Spleen (tissue), 11 donors: ENCODE results near the gene KRTDAP. TPM values are rescaled to one million over a fixed set of nuclear protein-coding genes. Genes with fewer than 3 reads are reported as not detected.
"Not testable (repeated sequence)": the region's sequence is repeated elsewhere in the genome, so short reads cannot be mapped to it uniquely, and the experiment has no call there.

Experiments
- DNase-seq: peaks from one replicate; pipeline ENCODE4 v3.0.0-alpha.2; 2020
- H3K27ac ChIP-seq, 8 donors: fragments of 200-600 bp; sonication (generic) in 7 of 8; 1 replicate in 4 of 8; 2 replicates in 4 of 8; pipeline versions ENCODE4 v1.5.0 to v1.8.0; 2016 to 2021; ENCODE audit warnings: inconsistent platforms in 4 of 8, mild to moderate bottlenecking in 4 of 8, moderate library complexity in 1 of 8
- H3K27me3 ChIP-seq, 7 donors: fragments of 200-600 bp; sonication (generic) in 6 of 7; replicated peaks in 1 of 7; 1 replicate in 4 of 7; 2 replicates in 3 of 7; pipeline versions ENCODE4 v1.5.0 to v1.8.0; 2016 to 2021; ENCODE audit warnings: inconsistent platforms in 3 of 7, mild to moderate bottlenecking in 1 of 7
- H3K36me3 ChIP-seq, 6 donors: fragments of 200-600 bp; sonication (generic) in 5 of 6; 1 replicate in 4 of 6; 2 replicates in 2 of 6; pipeline versions ENCODE4 v1.5.0 to v1.8.0; 2016 to 2021; ENCODE audit warnings: inconsistent platforms in 2 of 6
- H3K4me1 ChIP-seq, 6 donors: fragments of 200-600 bp; sonication (generic) in 5 of 6; 1 replicate in 3 of 6; 2 replicates in 3 of 6; pipeline versions ENCODE4 v1.5.0 to v1.8.0; 2016 to 2021; ENCODE audit warnings: inconsistent platforms in 3 of 6
- H3K4me3 ChIP-seq, 8 donors: fragments of 200-600 bp; sonication (generic) in 7 of 8; 1 replicate in 4 of 8; 2 replicates in 4 of 8; pipeline versions ENCODE4 v1.5.0 to v1.8.0; 2016 to 2021; ENCODE audit warnings: inconsistent platforms in 4 of 8, mild to moderate bottlenecking in 4 of 8, moderate library complexity in 2 of 8
- H3K9me3 ChIP-seq, 8 donors: fragments of 200-600 bp; sonication (generic) in 7 of 8; 1 replicate in 4 of 8; 2 replicates in 4 of 8; pipeline versions ENCODE4 v1.5.0 to v1.8.0; 2016 to 2021; ENCODE audit warnings: inconsistent platforms in 4 of 8
- CTCF ChIP-seq, 11 experiments: fragments of 200-600 bp in 7 of 11; fragments of 450-650 bp in 4 of 11; sonication (generic) in 4 of 11; IDR thresholded peaks in 8 of 11; conservative IDR thresholded peaks in 3 of 11; 1 replicate in 7 of 11; 2 replicates in 4 of 11; pipeline versions ENCODE4 v1.4.0 to v1.8.0; 2016 to 2021; ENCODE audit warnings: antibody characterized with exemption in 11 of 11, inconsistent platforms in 4 of 11, mild to moderate bottlenecking in 1 of 11
- POLR2A ChIP-seq, 3 donors: fragments of 450-650 bp; IDR thresholded peaks; one replicate each; pipeline ENCODE4 v1.5.1; 2017; ENCODE audit warnings: antibody characterized with exemption in 3 of 3, mild to moderate bottlenecking in 1 of 3
- POLR2AphosphoS5 ChIP-seq, 3 donors: sonication (generic); formaldehyde crosslinking; IDR thresholded peaks; one replicate each; pipeline ENCODE4 v1.5.1; 2017; ENCODE audit warnings: antibody characterized with exemption in 3 of 3
- WGBS, 5 donors: extraction: QIAGEN DNeasy Blood & Tissue Kit in 3 of 5; methylation state at CpG; one replicate each; pipeline versions ENCODE4 v1.1.5 to v1.1.7; 2013 to 2018; 5-methylcytosine and 5-hydroxymethylcytosine counted together
- intact Hi-C: fragments of 100-400 bp; cut with DNase I; formaldehyde crosslinking; loops from one replicate; pipeline ENCODE4 v1.15.0; 2023; ENCODE audit warnings: low total_unique reads
- polyA plus RNA-seq, 3 donors: library from polyadenylated mRNA; stranded (reverse); fragments of 200-250 nt; gene quantifications; one replicate each; pipeline ENCODE4 v1.2.1, GENCODE V29; 2013
- total RNA-seq, 7 donors: library from RNA; depleted of rRNA in 3 of 7; stranded (reverse); fragments of >200 nt in 3 of 7; fragmentation: NEBNext Ultra II Directional in 4 of 7; extraction: Animal tissue kit (Norgen Biotek cat#: 25700) in 4 of 7; gene quantifications; one replicate each; pipeline versions ENCODE4 v1.1.0 to v1.2.1, GENCODE V29; 2016 to 2021
- donor health status: healthy with polysubstance abuse.
- donor health status: DM: no; HTN: no; CAD: no; lungs with moderate emphysema.
- donor health status: DM: no; HTN: no; CAD: no.
- donor health status: Bipolar disorder and iron deficiency.
- donor health status: healthy.
- donor health status: DM: no; HTN: no; CAD: no.
- donor health status: DM: yes; HTN: yes; CAD: no.

KRTDAP gene
- total and polyA plus RNA-seq, 10 donors = 3.1 TPM; not detected in 9

DNA sequence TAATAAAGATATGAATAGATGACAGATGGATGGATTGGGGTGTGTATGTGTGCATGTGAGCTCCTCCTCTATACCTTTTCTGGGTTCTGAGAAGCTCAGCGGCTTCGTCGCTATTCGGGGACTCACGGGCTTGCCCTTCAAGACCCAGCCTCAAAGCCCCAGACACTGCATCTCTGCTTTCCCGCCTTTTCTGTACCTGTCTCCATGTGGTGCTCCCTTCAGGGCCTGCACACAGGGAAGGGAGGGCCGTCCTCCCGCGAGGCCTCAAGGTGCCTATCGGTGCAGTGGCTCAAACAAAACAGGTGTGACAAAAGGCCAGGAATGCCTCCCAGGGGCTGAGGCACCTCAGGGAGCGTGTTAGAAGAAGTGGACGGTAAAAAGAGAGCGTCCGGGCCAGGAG, 16.2 kb downstream of the KRTDAP start:
- DNase-seq = no peak
- Histone ChIP-seq H3K4me3 (no peak overlapping the region), H3K9me3 (no peaks in the 10 kb centered on the region), H3K27me3 (no peaks in the 10 kb centered on the region), H3K27ac (no peak overlapping the region), H3K4me1 (no peaks in the 10 kb centered on the region), H3K36me3 (no peaks in the 10 kb centered on the region)
- TF ChIP-seq POLR2A (IDR thresholded peaks at IDR 0.05) (no peak), POLR2AphosphoS5 (IDR thresholded peaks at IDR 0.05) (no peak), CTCF (IDR thresholded peaks at IDR 0.05 in 8 of 11, conservative IDR thresholded peaks at IDR 0.05 in 3 of 11) (no peak)
- intact Hi-C loops = no loop called here
- 93 to 97% (median 95%) methylated on average over 14 of the region's 14 CpGs for WGBS, 5 donors

DNA sequence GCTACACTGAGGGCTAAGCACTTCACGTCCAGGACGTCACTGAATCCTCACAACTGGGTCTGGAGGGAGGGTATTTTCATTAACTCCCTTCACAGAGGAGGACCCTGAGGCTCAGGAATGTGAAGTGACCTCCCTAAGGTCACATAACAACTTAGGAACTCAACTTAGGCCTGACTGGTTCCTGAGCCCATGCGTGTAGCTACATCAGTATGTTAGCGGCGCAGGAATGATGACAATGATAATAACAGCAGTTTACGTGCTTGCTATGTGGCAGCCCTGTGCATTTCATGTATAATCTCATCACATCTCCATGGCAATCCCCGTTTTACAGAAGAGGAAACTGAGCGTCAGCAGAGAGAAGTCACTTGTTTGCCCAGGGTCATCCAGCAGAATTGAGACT, 18.3 kb downstream of the KRTDAP start:
- WGBS, 5 donors = 84 to 93% (median 90%) methylated on average over 8 of the region's 8 CpGs
- Histone ChIP-seq H3K27ac (no peak overlapping the region), H3K9me3 (no peaks in the 10 kb centered on the region), H3K4me3 (no peak overlapping the region), H3K27me3 (no peaks in the 10 kb centered on the region), H3K4me1 (peaks cover 0 to 13% (median 8%) of the 10 kb centered on the region in 6 donors), H3K36me3 (no peaks in the 10 kb centered on the region)
- TF ChIP-seq CTCF (IDR thresholded peaks at IDR 0.05 in 8 of 11, conservative IDR thresholded peaks at IDR 0.05 in 3 of 11) (no peak), POLR2AphosphoS5 (IDR thresholded peaks at IDR 0.05) (no peak), POLR2A (IDR thresholded peaks at IDR 0.05) (no peak)
- no peak for DNase-seq
- intact Hi-C loops = no loop called here

DNA sequence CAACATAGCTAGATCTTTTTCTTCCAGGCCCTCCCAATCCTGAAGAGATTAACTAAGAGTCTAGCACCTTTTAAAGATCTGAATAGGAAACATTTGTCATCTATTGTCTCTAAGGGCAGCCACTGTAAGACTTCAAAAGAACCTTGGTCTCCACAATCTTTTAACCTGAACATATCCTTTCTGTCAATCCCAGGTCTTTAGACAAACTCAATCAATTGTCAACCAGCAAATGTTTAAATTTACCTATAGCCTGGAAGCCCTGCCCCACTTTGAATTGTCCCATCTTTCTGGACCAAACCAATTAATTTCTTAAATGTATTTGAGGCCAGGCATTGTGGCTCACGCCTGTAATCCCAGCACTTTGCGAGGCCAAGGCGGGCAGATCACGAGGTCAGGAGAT, 19.2 kb downstream of the KRTDAP start:
- H3K27ac ChIP-seq, DNase-seq, H3K27me3 ChIP-seq, H3K36me3 ChIP-seq, H3K4me3 ChIP-seq, H3K9me3 ChIP-seq, intact Hi-C loops: not testable (repeated sequence)
- peaks cover 0 to 13% (median 8%) of the 10 kb centered on the region in 6 donors for H3K4me1 ChIP-seq
- WGBS, 5 donors = 91 to 98% (median 97%) methylated on average over 4 of the region's 4 CpGs

- H3K27me3 ChIP-seq = no peaks in the 10 kb centered on the region
- no peak for TF ChIP-seq CTCF (IDR thresholded peaks at IDR 0.05 in 8 of 11, conservative IDR thresholded peaks at IDR 0.05 in 3 of 11)
- no peak for TF ChIP-seq POLR2A (IDR thresholded peaks at IDR 0.05)
- no peak for TF ChIP-seq POLR2AphosphoS5 (IDR thresholded peaks at IDR 0.05)
- H3K9me3 ChIP-seq = no peaks in the 10 kb centered on the region
- H3K4me1 ChIP-seq = peaks cover 0 to 13% (median 8%) of the 10 kb centered on the region in 6 donors
- H3K36me3 ChIP-seq = no peaks in the 10 kb centered on the region
- H3K27ac ChIP-seq = no peak overlapping the region
- whole genome bisulfite sequencing, 5 donors = 78 to 93% (median 90%) methylated on average over 7 of the region's 7 CpGs
- intact Hi-C loops = no loop called here
- DNase-seq = no peak
- H3K4me3 ChIP-seq = no peak overlapping the region
These were observed 20.1 kb downstream of the KRTDAP start for GRCh38 chr19:35470128-35470527.

GRCh38 chr19:35468637-35469036, 21.6 kb downstream of the KRTDAP start:
- DNase-seq = peak; percentile 90
- H3K36me3 ChIP-seq = no peaks in the 10 kb centered on the region
- H3K27ac ChIP-seq = no peak overlapping the region
- no peaks in the 10 kb centered on the region for H3K9me3 ChIP-seq
- H3K4me3 ChIP-seq = no peak overlapping the region
- WGBS, 5 donors = 18 to 36% (median 20%) methylated on average over 2 of the region's 2 CpGs
- H3K4me1 ChIP-seq = peaks cover 1 to 19% (median 12%) of the 10 kb centered on the region in 6 donors
- intact Hi-C loops = loop anchor here (2.0 kb wide), 1 partner anchor 116 kb away; no protein-coding TSS in a partner anchor
- peaks cover 0 to 6% (median 0%) of the 10 kb centered on the region in 7 donors for H3K27me3 ChIP-seq
- TF ChIP-seq CTCF (IDR thresholded peaks at IDR 0.05 in 8 of 11, conservative IDR thresholded peaks at IDR 0.05 in 3 of 11) (peak; percentile 70 to 94 (median 86)), POLR2A (IDR thresholded peaks at IDR 0.05) (no peak), POLR2AphosphoS5 (IDR thresholded peaks at IDR 0.05) (peak in 1 of 3 donors; percentile 32)
